ENCODE results near the gene PGM5.

Gene PGM5

DNA sequence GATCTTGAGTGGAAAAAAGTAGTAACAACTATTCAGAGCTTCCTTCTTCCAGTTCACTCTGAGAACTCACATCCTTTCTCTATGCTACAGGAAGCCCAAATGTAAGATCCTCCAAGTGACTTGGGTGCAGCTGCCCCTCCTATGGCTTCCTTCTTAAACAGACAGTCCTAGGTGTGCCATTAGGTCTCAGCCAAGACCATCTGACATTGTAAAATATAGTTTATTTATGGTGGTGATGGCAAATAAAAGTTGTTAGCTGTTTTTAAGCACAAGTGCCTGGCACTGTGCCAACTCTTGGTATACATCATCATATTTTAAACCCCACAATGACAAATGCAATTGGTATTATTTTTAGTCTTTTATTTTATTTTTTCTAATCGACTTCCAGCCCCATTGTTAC, 126.1 kb downstream of the PGM5 start:
- no peaks in the 10 kb centered on the region for H3K4me1 ChIP-seq (ENCODE audit: control insufficient read depth, low read depth, low read length)
- H3K4me3 ChIP-seq (ENCODE audit: low read length), result no peak overlapping the region
- H3K36me3 ChIP-seq (ENCODE audit: control insufficient read depth, low read depth, low read length), result no peaks in the 10 kb centered on the region
- H3K9ac ChIP-seq (ENCODE audit: low read length), result no peak overlapping the region
- no peaks in the 10 kb centered on the region for H3K9me3 ChIP-seq (ENCODE audit: control insufficient read depth, low read depth, low read length)
- peaks cover 16% of the 10 kb centered on the region for H3K27me3 ChIP-seq (ENCODE audit: control insufficient read depth, insufficient read depth, low read length)
- H3K27ac ChIP-seq (ENCODE audit: low read length), result no peak overlapping the region

DNA sequence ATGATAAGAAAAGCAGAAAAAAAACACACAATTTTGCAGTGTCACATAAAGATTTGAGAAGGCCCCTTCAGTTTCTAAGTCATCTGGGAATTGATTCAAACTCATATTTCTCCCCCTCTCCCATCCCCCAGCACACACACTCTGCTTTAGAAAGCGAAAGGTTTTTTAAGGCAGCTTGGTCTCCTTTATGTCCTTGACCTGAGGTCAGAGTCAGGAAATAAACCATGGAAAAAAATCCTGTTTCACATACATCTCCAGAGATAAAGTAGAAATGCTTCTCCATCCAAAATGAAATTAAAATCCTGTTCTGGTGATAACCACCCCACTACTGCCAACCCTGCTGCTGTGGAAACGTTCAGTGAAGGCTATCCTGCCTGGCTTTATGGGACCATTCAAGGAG, 131.7 kb downstream of the PGM5 start:
- H3K27me3 ChIP-seq (ENCODE audit: control insufficient read depth, insufficient read depth, low read length), result peaks cover 29% of the 10 kb centered on the region

DNA sequence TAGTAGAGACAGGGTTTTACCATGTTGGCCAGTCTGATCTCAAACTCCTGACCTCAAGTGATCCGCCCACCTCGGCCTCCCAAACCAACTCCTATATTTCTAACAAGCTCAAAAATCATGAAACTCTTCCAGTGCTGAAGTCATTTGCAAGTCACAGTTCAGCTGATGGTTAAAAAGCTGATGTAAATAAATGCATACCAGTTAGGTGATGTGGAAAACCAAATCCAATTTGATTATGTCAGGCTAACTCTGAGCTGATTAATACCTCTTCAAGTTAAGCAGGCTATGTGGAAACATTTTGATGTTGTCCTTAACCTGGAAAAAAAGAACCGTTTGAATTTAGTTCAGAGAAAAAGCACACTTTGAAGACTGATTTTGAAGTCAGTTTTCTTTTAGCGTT, 133.2 kb downstream of the PGM5 start:
- Histone ChIP-seq H3K36me3 (ENCODE audit: control insufficient read depth, low read depth, low read length) (no peaks in the 10 kb centered on the region), H3K9me3 (ENCODE audit: control insufficient read depth, low read depth, low read length) (no peaks in the 10 kb centered on the region), H3K4me3 (ENCODE audit: low read length) (no peak overlapping the region), H3K27ac (ENCODE audit: low read length) (no peak overlapping the region), H3K4me1 (ENCODE audit: control insufficient read depth, low read depth, low read length) (no peaks in the 10 kb centered on the region), H3K27me3 (ENCODE audit: control insufficient read depth, insufficient read depth, low read length) (peaks cover 42% of the 10 kb centered on the region), H3K9ac (ENCODE audit: low read length) (no peak overlapping the region)

More for the DNA sequence above, 131.7 kb downstream of the PGM5 start:
- Histone ChIP-seq H3K9me3 (ENCODE audit: control insufficient read depth, low read depth, low read length) (no peaks in the 10 kb centered on the region), H3K4me1 (ENCODE audit: control insufficient read depth, low read depth, low read length) (no peaks in the 10 kb centered on the region), H3K9ac (ENCODE audit: low read length) (no peak overlapping the region), H3K36me3 (ENCODE audit: control insufficient read depth, low read depth, low read length) (no peaks in the 10 kb centered on the region), H3K27ac (ENCODE audit: low read length) (no peak overlapping the region), H3K4me3 (ENCODE audit: low read length) (no peak overlapping the region)

DNA sequence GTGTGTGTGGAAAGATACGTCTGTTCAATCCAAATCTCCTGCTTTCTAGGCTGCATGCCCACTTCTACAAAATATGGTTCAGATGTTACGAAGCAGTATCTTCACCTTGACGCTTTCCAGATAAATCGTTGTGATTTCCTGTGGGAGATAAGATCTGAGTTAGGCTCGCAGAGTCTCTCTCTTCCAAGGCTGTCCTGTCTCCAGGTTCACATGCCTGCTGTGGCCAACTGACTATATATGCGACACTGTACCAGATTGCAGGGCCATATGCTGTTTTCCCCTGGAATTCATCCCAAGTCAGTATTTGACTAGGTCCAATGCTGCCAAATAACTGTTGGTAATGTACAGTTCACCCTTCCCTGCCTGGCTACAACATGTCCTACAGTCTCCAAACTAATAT, 136.4 kb downstream of the PGM5 start:
- Histone ChIP-seq H3K4me3 (ENCODE audit: low read length) (no peak overlapping the region), H3K9me3 (ENCODE audit: control insufficient read depth, low read depth, low read length) (no peaks in the 10 kb centered on the region), H3K4me1 (ENCODE audit: control insufficient read depth, low read depth, low read length) (no peaks in the 10 kb centered on the region), H3K9ac (ENCODE audit: low read length) (no peak overlapping the region), H3K27ac (ENCODE audit: low read length) (no peak overlapping the region), H3K27me3 (ENCODE audit: control insufficient read depth, insufficient read depth, low read length) (peaks cover 71% of the 10 kb centered on the region), H3K36me3 (ENCODE audit: control insufficient read depth, low read depth, low read length) (no peaks in the 10 kb centered on the region)

DNA sequence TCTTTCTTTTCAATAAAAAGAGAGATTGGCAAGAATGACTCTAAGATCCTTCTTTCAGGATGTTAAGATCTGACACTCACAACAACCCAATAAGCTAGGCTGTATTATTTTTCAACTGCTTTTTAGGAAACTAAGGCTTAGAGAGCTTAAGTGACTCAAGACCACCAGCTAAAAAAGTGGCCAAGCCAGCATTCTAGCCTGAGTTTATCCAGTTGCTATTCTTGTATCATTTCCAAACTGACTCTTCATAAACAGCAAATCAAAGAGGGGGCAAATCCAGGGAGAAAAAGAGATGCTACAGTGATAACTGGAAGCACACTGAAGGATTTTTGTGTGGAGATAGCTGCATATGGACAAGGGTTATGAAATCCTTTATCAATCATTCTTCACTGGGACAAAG, 137.1 kb downstream of the PGM5 start:
- H3K9me3 ChIP-seq (ENCODE audit: control insufficient read depth, low read depth, low read length), result no peaks in the 10 kb centered on the region
- no peak overlapping the region for H3K4me3 ChIP-seq (ENCODE audit: low read length)
- peaks cover 73% of the 10 kb centered on the region for H3K27me3 ChIP-seq (ENCODE audit: control insufficient read depth, insufficient read depth, low read length)
- H3K9ac ChIP-seq (ENCODE audit: low read length), result no peak overlapping the region
- H3K27ac ChIP-seq (ENCODE audit: low read length), result no peak overlapping the region
- H3K36me3 ChIP-seq (ENCODE audit: control insufficient read depth, low read depth, low read length), result no peaks in the 10 kb centered on the region
- H3K4me1 ChIP-seq (ENCODE audit: control insufficient read depth, low read depth, low read length), result no peaks in the 10 kb centered on the region

DNA sequence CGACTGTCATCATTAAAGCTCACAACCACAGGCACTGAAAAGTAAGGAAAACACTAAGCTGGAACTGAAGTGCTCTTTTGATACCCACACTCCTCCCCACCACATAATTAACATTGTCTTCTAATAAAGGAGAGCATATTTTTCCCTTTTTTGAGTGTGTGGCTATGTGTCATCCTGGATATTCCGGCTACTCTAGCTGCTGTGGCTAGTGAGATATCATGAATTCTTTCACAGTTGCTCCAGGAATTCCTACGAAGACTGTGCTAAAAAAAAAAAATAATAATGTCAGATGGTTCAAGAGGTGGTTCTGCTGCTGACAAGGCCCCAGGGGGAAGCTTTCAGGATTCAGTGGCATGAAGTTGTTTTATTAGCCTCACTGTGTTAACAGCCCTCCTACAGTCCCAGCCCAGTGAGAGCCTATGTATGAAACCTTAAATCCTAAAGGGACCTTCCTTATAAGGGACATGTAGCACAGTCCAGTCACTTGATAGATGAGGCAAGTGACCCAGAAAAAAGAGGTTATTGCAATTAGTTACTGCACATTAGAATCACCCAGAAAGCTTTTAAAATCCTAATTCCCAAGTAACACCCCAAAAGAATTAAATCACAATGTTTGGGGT, 137.7 kb downstream of the PGM5 start:
- no peak overlapping the region for H3K4me3 ChIP-seq (ENCODE audit: low read length)

DNA sequence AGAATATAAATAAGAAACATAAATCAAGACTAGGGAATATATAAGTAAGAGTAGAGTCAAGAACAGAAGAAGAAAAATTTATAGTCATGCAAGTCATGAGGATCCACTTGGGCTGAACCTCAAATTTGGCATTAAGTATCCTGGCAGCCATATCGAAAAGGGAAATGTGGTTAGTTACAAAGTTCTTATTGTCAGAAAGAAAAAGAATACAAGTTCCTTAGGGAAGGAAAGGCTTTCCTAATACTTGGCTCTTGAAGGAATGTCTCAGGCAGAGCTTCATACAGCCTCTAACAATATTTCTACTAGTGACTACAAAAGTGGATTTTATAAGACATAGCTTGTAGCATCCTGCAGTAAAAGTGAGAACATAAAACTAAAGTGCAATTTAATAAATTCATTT, 138.8 kb downstream of the PGM5 start:
- Histone ChIP-seq H3K27ac (ENCODE audit: low read length) (no peak overlapping the region), H3K27me3 (ENCODE audit: control insufficient read depth, insufficient read depth, low read length) (peaks cover 88% of the 10 kb centered on the region), H3K9ac (ENCODE audit: low read length) (no peak overlapping the region), H3K9me3 (ENCODE audit: control insufficient read depth, low read depth, low read length) (no peaks in the 10 kb centered on the region), H3K4me3 (ENCODE audit: low read length) (no peak overlapping the region), H3K4me1 (ENCODE audit: control insufficient read depth, low read depth, low read length) (no peaks in the 10 kb centered on the region), H3K36me3 (ENCODE audit: control insufficient read depth, low read depth, low read length) (no peaks in the 10 kb centered on the region)

More for the DNA sequence above, 137.7 kb downstream of the PGM5 start:
- no peaks in the 10 kb centered on the region for H3K9me3 ChIP-seq (ENCODE audit: control insufficient read depth, low read depth, low read length)
- no peaks in the 10 kb centered on the region for H3K4me1 ChIP-seq (ENCODE audit: control insufficient read depth, low read depth, low read length)
- H3K27me3 ChIP-seq (ENCODE audit: control insufficient read depth, insufficient read depth, low read length), result peaks cover 76% of the 10 kb centered on the region
- H3K9ac ChIP-seq (ENCODE audit: low read length), result no peak overlapping the region
- no peaks in the 10 kb centered on the region for H3K36me3 ChIP-seq (ENCODE audit: control insufficient read depth, low read depth, low read length)
- H3K27ac ChIP-seq (ENCODE audit: low read length), result no peak overlapping the region

DNA sequence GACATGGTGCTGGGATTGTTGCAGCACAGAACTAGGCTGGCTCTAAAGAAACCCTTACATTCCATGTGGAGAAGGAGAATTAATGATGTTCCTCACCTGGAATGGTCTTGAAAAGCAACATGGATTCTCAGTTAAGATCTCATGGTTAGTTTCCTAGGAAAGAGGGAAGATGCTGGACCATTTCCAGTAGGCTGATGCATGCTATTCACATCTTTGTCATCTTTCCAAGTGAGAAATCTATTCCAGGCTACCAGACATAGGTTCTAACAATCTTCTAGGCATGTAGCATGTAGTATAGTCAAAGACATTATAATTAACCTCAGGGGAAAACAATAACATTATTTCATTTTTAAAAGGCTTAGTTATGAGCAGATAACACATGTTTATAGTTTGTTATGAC, 139.9 kb downstream of the PGM5 start:
- Histone ChIP-seq H3K9ac (ENCODE audit: low read length) (no peak overlapping the region), H3K27ac (ENCODE audit: low read length) (no peak overlapping the region), H3K27me3 (ENCODE audit: control insufficient read depth, insufficient read depth, low read length) (peaks cover 93% of the 10 kb centered on the region), H3K4me1 (ENCODE audit: control insufficient read depth, low read depth, low read length) (no peaks in the 10 kb centered on the region), H3K36me3 (ENCODE audit: control insufficient read depth, low read depth, low read length) (no peaks in the 10 kb centered on the region), H3K4me3 (ENCODE audit: low read length) (no peak overlapping the region), H3K9me3 (ENCODE audit: control insufficient read depth, low read depth, low read length) (no peaks in the 10 kb centered on the region)

DNA sequence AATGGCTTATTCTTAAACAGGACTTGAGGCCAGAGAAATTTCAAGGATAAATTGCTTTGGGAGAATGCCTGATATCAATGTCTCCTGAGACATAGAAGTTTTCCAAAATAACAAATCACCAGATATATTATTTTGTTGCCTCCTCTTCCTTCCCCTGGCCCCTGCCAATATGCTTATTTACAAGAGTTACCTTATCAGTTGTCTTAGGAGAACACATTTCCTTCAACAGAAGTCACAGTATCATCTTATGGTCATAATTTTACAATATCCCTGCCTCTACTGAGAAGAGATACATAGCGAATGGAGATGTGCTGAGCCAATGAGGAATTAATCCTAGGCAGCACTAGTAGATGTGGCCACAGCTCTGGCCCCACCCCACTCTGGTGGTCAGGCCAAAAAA, 141.2 kb downstream of the PGM5 start:
- no peaks in the 10 kb centered on the region for H3K36me3 ChIP-seq (ENCODE audit: control insufficient read depth, low read depth, low read length)
- H3K27me3 ChIP-seq (ENCODE audit: control insufficient read depth, insufficient read depth, low read length), result peaks cover 95% of the 10 kb centered on the region
- no peaks in the 10 kb centered on the region for H3K9me3 ChIP-seq (ENCODE audit: control insufficient read depth, low read depth, low read length)
- H3K4me3 ChIP-seq (ENCODE audit: low read length), result no peak overlapping the region
- H3K27ac ChIP-seq (ENCODE audit: low read length), result no peak overlapping the region
- H3K4me1 ChIP-seq (ENCODE audit: control insufficient read depth, low read depth, low read length), result no peaks in the 10 kb centered on the region
- H3K9ac ChIP-seq (ENCODE audit: low read length), result no peak overlapping the region

DNA sequence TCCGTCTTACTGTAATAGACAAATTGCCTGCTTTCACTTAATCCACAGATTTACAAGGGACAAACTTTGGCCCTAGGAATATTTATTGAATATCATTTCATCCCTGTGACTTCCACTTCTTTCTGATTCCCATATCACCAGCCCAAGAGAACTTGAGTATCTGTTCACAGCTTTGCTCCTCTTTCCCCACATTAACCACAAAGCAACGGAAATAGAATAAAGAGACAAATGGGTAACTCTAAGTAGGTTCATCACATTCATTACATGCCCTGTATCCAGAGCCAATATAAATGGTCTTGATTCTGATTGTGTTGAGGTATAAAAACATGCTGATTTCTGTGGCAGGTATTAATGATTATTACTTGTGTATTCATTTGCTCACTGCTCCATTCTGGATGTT, 142.4 kb downstream of the PGM5 start:
- Histone ChIP-seq H3K27ac (ENCODE audit: low read length) (no peak overlapping the region), H3K4me1 (ENCODE audit: control insufficient read depth, low read depth, low read length) (no peaks in the 10 kb centered on the region), H3K4me3 (ENCODE audit: low read length) (no peak overlapping the region), H3K36me3 (ENCODE audit: control insufficient read depth, low read depth, low read length) (no peaks in the 10 kb centered on the region), H3K9me3 (ENCODE audit: control insufficient read depth, low read depth, low read length) (no peaks in the 10 kb centered on the region), H3K9ac (ENCODE audit: low read length) (no peak overlapping the region), H3K27me3 (ENCODE audit: control insufficient read depth, insufficient read depth, low read length) (peaks cover 96% of the 10 kb centered on the region)

DNA sequence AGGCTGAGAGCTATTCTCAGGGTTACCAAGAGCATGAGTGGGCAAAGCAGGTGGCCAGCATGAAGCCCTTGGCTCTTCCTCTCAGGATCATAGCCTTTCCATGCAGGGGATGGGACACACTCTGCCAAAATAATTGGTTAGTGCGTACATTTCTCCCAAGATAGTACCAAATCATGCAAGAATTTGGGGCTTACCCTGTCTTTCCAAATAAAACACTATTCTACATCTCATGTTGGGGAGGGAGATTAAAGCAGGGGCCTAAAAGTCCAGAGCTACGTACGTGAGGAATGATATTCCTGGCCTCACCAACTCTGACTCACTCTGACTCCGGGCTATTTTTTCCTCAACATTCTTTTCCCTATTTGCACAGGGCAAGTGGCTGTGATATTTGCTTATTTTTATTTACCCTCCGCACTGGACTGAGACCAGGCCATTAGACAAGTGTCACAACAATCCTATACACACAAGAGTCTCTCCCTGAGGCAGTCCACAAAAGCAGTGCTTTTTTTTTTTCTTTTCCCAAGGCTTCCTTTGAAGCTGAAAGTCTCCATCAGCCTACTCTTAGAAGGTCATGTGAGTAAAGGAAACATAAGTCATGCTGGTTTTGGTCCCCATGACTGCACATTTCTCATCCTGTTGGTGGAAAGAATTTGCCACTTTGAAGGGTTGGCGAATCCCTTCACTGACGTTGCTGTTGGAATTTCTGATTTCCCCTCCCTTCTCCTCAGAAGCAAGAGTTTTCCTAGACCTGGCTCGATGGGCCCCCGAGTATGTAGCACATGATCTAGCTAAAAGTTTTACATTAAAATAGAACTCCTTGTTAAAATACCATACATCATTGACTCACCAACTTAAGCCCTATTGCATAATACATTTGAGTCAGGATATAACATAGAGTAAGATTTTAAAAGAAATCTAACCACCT, 144.3 kb downstream of the PGM5 start:
- no peak overlapping the region for H3K9ac ChIP-seq (ENCODE audit: low read length)
- H3K4me3 ChIP-seq (ENCODE audit: low read length), result no peak overlapping the region
- H3K4me1 ChIP-seq (ENCODE audit: control insufficient read depth, low read depth, low read length), result no peaks in the 10 kb centered on the region
- no peaks in the 10 kb centered on the region for H3K9me3 ChIP-seq (ENCODE audit: control insufficient read depth, low read depth, low read length)
- peaks cover 97% of the 10 kb centered on the region for H3K27me3 ChIP-seq (ENCODE audit: control insufficient read depth, insufficient read depth, low read length)
- H3K36me3 ChIP-seq (ENCODE audit: control insufficient read depth, low read depth, low read length), result no peaks in the 10 kb centered on the region
- H3K27ac ChIP-seq (ENCODE audit: low read length), result no peak overlapping the region

DNA sequence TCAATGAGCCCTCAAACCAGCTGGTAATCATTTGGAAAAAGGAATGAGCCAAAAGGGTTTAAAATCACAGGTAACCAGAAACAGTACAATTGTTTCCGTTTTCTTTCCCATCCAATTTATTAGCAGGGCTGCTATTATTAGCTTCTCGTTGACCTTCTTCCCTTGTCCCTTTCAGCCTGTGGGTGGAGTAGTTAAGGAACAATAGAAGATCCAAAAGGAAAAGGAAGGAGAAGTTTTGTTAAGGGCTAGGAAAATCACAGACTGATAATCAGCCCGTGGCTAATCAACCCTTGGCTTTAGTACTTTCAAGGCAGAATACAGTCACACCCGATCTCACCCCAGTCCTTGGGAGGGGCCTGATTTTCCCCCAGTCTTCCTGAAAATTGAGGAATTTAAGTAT, 145.9 kb downstream of the PGM5 start:
- H3K4me3 ChIP-seq (ENCODE audit: low read length), result no peak overlapping the region
- H3K4me1 ChIP-seq (ENCODE audit: control insufficient read depth, low read depth, low read length), result no peaks in the 10 kb centered on the region
- peaks cover 98% of the 10 kb centered on the region for H3K27me3 ChIP-seq (ENCODE audit: control insufficient read depth, insufficient read depth, low read length)
- no peaks in the 10 kb centered on the region for H3K36me3 ChIP-seq (ENCODE audit: control insufficient read depth, low read depth, low read length)
- no peaks in the 10 kb centered on the region for H3K9me3 ChIP-seq (ENCODE audit: control insufficient read depth, low read depth, low read length)
- H3K9ac ChIP-seq (ENCODE audit: low read length), result no peak overlapping the region
- H3K27ac ChIP-seq (ENCODE audit: low read length), result no peak overlapping the region

Measured in iPS-18a (cell line).